Endothelial cell of umbilical vein (primary cell): ENCODE results near the gene S1PR5. TPM values are rescaled to one million over a fixed set of nuclear protein-coding genes. Genes with fewer than 3 reads are reported as not detected.

Experiments
- BruUV-seq: library from RNA; stranded (reverse); fragments of 400-500 nt; replicated peaks from 2 replicates; lab custom pipeline; 2021; lab: Mats Ljungman, UMichigan
- CTCF ChIA-PET: fragments of 300-600, 350-600 bp; sonication (Branson Sonifier 250); formaldehyde crosslinking; loops from one replicate; lab custom pipeline; 2021; ENCODE audit warnings: antibody characterized with exemption, inconsistent platforms; lab: Charles Lee
- POLR2A ChIA-PET: fragments of 300-600, 350-600 bp; sonication (Branson Sonifier 250); formaldehyde crosslinking; loops from one replicate; lab custom pipeline; 2021; ENCODE audit warnings: antibody characterized with exemption, inconsistent platforms; lab: Charles Lee
- DNase-seq: peaks from one replicate; pipeline ENCODE4 v3.0.0-alpha.2; 2011; ENCODE audit warnings: low read depth, low spot score
- FAIRE-seq: peaks from 2 replicates; lab custom pipeline; 2011; peaks lifted over from hg19 to GRCh38; lab: Jason Lieb, UNC
- H2AFZ ChIP-seq: 2 replicates; pipeline ENCODE4 v1.6.0; 2012; ENCODE audit warnings: low read depth, low read length, control low read depth, inconsistent platforms
- H3K27ac ChIP-seq: 2 replicates; pipeline ENCODE4 v1.5.1; 2011; ENCODE audit warnings: low read depth, mild to moderate bottlenecking, control low read depth, low read length, moderate library complexity; ENCODE audit not compliant: insufficient read depth
- H3K27me3 ChIP-seq, 2 experiments: 2 replicates each; pipeline versions ENCODE4 v1.6.0 to v1.6.1; 2011; ENCODE audit warnings: low read length in 2 of 2, mixed read lengths in 1 of 2; ENCODE audit not compliant: control insufficient read depth in 2 of 2, insufficient read depth in 2 of 2
- H3K36me3 ChIP-seq, 2 experiments: 2 replicates in 1 of 2; 3 replicates in 1 of 2; pipeline ENCODE4 v1.5.1; 2011; ENCODE audit warnings: low read length in 2 of 2, mild to moderate bottlenecking in 1 of 2, moderate library complexity in 1 of 2; ENCODE audit not compliant: control insufficient read depth in 2 of 2, insufficient read depth in 2 of 2; ENCODE audit errors: extremely low read depth in 1 of 2
- H3K4me1 ChIP-seq: 3 replicates; pipeline ENCODE4 v1.5.1; 2011; ENCODE audit warnings: mild to moderate bottlenecking, low read length; ENCODE audit not compliant: control insufficient read depth, insufficient read depth; ENCODE audit errors: extremely low read depth
- H3K4me2 ChIP-seq: 2 replicates; pipeline ENCODE4 v1.6.1; 2011; ENCODE audit warnings: low read length, control low read depth, mixed read lengths; ENCODE audit not compliant: insufficient read depth
- H3K4me3 ChIP-seq, 3 experiments: fragments of 200-600 bp in 1 of 3; sonication (generic), shearing (Covaris generic) in 1 of 3; replicated peaks in 1 of 3; 2 replicates each; pipeline ENCODE4 v1.5.1; 2011 to 2016; ENCODE audit warnings: control low read depth in 3 of 3, low read length in 3 of 3, mild to moderate bottlenecking in 2 of 3, inconsistent platforms in 1 of 3, low read depth in 1 of 3, moderate library complexity in 1 of 3; ENCODE audit not compliant: insufficient read depth in 1 of 3
- H3K79me2 ChIP-seq: 2 replicates; pipeline ENCODE4 v1.6.0; 2012; ENCODE audit warnings: low read length, inconsistent platforms; ENCODE audit not compliant: control insufficient read depth, insufficient read depth
- H3K9ac ChIP-seq: replicated peaks from 2 replicates; pipeline ENCODE3; 2011; ENCODE audit warnings: low read length, control low read depth; ENCODE audit not compliant: insufficient read depth; ENCODE audit errors: extremely low read depth
- H3K9me1 ChIP-seq: replicated peaks from 3 replicates; pipeline ENCODE4 v1.6.0; 2011; ENCODE audit warnings: mild to moderate bottlenecking, low read length; ENCODE audit not compliant: control insufficient read depth, insufficient read depth; ENCODE audit errors: extremely low read depth
- H3K9me3 ChIP-seq: replicated peaks from 2 replicates; pipeline ENCODE4 v1.5.1; 2012; ENCODE audit warnings: low read length, inconsistent platforms; ENCODE audit not compliant: control insufficient read depth, insufficient read depth
- H4K20me1 ChIP-seq: replicated peaks from 2 replicates; pipeline ENCODE3; 2011; ENCODE audit warnings: mild to moderate bottlenecking, low read length; ENCODE audit not compliant: control insufficient read depth, insufficient read depth; ENCODE audit errors: extremely low read depth
- CTCF ChIP-seq, 2 donors: IDR thresholded peaks; 1 replicate in 1 of 2; 2 replicates in 1 of 2; pipeline ENCODE4 v1.5.1; 2011; ENCODE audit warnings: low read length in 2 of 2, mild to moderate bottlenecking in 2 of 2, moderate library complexity in 2 of 2, control low read depth in 1 of 2, inconsistent platforms in 1 of 2, low read depth in 1 of 2; ENCODE audit not compliant: insufficient read depth in 1 of 2; ENCODE audit errors: extremely low read depth in 1 of 2
- EZH2 ChIP-seq: IDR thresholded peaks from 2 replicates; pipeline ENCODE4 v1.6.1; 2012; ENCODE audit warnings: borderline replicate concordance, low read depth, mild to moderate bottlenecking, moderate library complexity, low read length, inconsistent platforms; ENCODE audit not compliant: severe bottlenecking
- FOS ChIP-seq: IDR thresholded peaks from 2 replicates; pipeline ENCODE4 v1.6.1; 2011; ENCODE audit warnings: mild to moderate bottlenecking, low read length, moderate library complexity, borderline replicate concordance; ENCODE audit not compliant: insufficient read depth
- GATA2 ChIP-seq: IDR thresholded peaks from 2 replicates; pipeline ENCODE4 v1.7.0; 2011; ENCODE audit warnings: low read depth, mild to moderate bottlenecking, moderate library complexity, mixed read lengths, low read length; ENCODE audit not compliant: insufficient read length, insufficient read depth
- JUN ChIP-seq: IDR thresholded peaks from 2 replicates; pipeline ENCODE4 v1.6.1; 2011; ENCODE audit warnings: borderline replicate concordance, low read depth; ENCODE audit not compliant: insufficient read length, insufficient read depth
- MAX ChIP-seq: IDR thresholded peaks from 2 replicates; pipeline ENCODE4 v1.6.1; 2011; ENCODE audit not compliant: insufficient read depth, insufficient read length
- MYC ChIP-seq: IDR thresholded peaks from one replicate; pipeline ENCODE4 v1.6.1; 2011; ENCODE audit warnings: mild to moderate bottlenecking, low read depth, low read length
- POLR2A ChIP-seq: IDR thresholded peaks from 2 replicates; pipeline ENCODE4 v1.6.1; 2012; ENCODE audit warnings: low read depth, mild to moderate bottlenecking, control low read depth, low read length
- POLR2AphosphoS5 ChIP-seq: IDR thresholded peaks from 2 replicates; pipeline ENCODE4 v1.6.1; 2012; ENCODE audit warnings: low read depth, mild to moderate bottlenecking, control low read depth, low read length, moderate library complexity; ENCODE audit not compliant: insufficient read depth
- dilution Hi-C: fragments of 300-500 bp; cut with MboI; formaldehyde crosslinking; loops from one replicate; pipeline ENCODE4 v1.15.0; 2019; ENCODE audit warnings: low sequenced_read_pairs; ENCODE audit not compliant: extremely low pct_ligation_motif_present
- intact Hi-C: fragments of 100-400 bp; cut with micrococcal nuclease; formaldehyde crosslinking; loops from one replicate; pipeline ENCODE4 v1.10.0; 2022
- polyA plus RNA-seq, 4 experiments: library from polyadenylated mRNA; depleted of rRNA in 3 of 4; stranded (reverse) in 3 of 4; unstranded in 1 of 4; fragments of >200 nt; gene quantifications; 2 replicates each; pipeline versions ENCODE4 v1.2.1 to v1.2.3, GENCODE V29; 2011 to 2012; ENCODE audit warnings: missing spikeins in 1 of 4
- total RNA-seq: library from RNA; stranded (reverse); gene quantifications from 2 replicates; pipeline ENCODE4 v1.2.3, GENCODE V29; 2021

The S1PR5 gene
- total and polyA plus RNA-seq, 2 donors (not counting 3 experiments of a cell fraction or from before 2014, with no cell fraction given), result not detected

GRCh38 chr19:10553087-10553667 is 35.9 kb upstream of the S1PR5 start:
- Histone ChIP-seq H3K27me3 (no peaks in the 10 kb centered on the region), H3K4me3 (no peak overlapping the region), H2AFZ (no peak overlapping the region), H3K9me3 (no peaks in the 10 kb centered on the region), H3K36me3 (peaks cover 7 to 46% of the 10 kb centered on the region in 2 experiments), H3K79me2 (no peaks in the 10 kb centered on the region), H3K9me1 (no peaks in the 10 kb centered on the region), H3K4me2 (no peak overlapping the region), H3K27ac (no peak overlapping the region), H3K4me1 (no peaks in the 10 kb centered on the region), H3K9ac (no peak overlapping the region), H4K20me1 (no peaks in the 10 kb centered on the region)
- FAIRE-seq (no peak), DNase-seq (no peak)
- no TSS peak for BruUV-seq
- no peak for TF ChIP-seq FOS
- TF ChIP-seq EZH2, result no peak
- no peak for TF ChIP-seq POLR2AphosphoS5
- TF ChIP-seq JUN, result no peak
- no peak for TF ChIP-seq MAX
- no peak for TF ChIP-seq CTCF (IDR thresholded peaks at IDR 0.05; ENCODE audit: extremely low read depth in 1 of 2, insufficient read depth in 1 of 2, low read depth in 1 of 2, low read length in 2 of 2)
- TF ChIP-seq GATA2, result no peak
- TF ChIP-seq POLR2A, result no peak
- no peak for TF ChIP-seq MYC
- intact Hi-C loops (no loop called here), dilution Hi-C loops (no loop called here)
- ChIA-PET POLR2A (no interaction called here), CTCF (interaction anchor here (0.9 to 2.4 kb wide), 8 partner anchors 12 to 146 kb away, joined by 3 to 8 read pairs (median 4); partner anchors contain the start of genes KRI1 and S1PR5)
